Effector memory CD8-positive, alpha-beta T cell (primary cell): ENCODE measurements around the gene EMD.

Source experiments
- ATAC-seq: fragments of 150-1000 bp; cut with Tn5 transposase; replicated peaks from 2 replicates; pipeline ENCODE4 v1.10.0; 2021; ENCODE audit warnings: mild to moderate bottlenecking, moderate library complexity
- DNase-seq, 3 experiments: peaks; one replicate each; pipeline ENCODE4 v3.0.0; 2021
- H3K27ac Mint-ChIP-seq, 2 donors: one replicate each; pipeline ENCODE4 v1.8.0; 2022; ENCODE audit warnings: mild to moderate bottlenecking in 2 of 2, mixed read lengths in 2 of 2, moderate library complexity in 2 of 2
- H3K27me3 Mint-ChIP-seq, 2 donors: one replicate each; pipeline ENCODE4 v1.8.0; 2022; ENCODE audit warnings: mixed read lengths in 2 of 2
- H3K36me3 Mint-ChIP-seq: one replicate; pipeline ENCODE4 v1.8.0; 2022; ENCODE audit warnings: mild to moderate bottlenecking, moderate library complexity, mixed read lengths; ENCODE audit not compliant: insufficient read depth
- H3K4me1 Mint-ChIP-seq, 2 donors: one replicate each; pipeline ENCODE4 v1.8.0; 2022; ENCODE audit warnings: low read depth in 2 of 2, mixed read lengths in 2 of 2
- H3K4me3 Mint-ChIP-seq, 2 donors: one replicate each; pipeline ENCODE4 v1.8.0; 2022; ENCODE audit warnings: mild to moderate bottlenecking in 2 of 2, mixed read lengths in 2 of 2, moderate library complexity in 2 of 2
- H3K9me3 Mint-ChIP-seq, 2 donors: one replicate each; pipeline ENCODE4 v1.8.0; 2022; ENCODE audit warnings: mixed read lengths in 2 of 2

EMD gene

GRCh38 chrX:154370300-154371016 is 8.6 kb upstream of the EMD start:
- Mint-ChIP-seq H3K27ac (peak overlapping the region; percentile 95 to 98), H3K4me3 (peak overlapping the region; percentile 86 to 92), H3K9me3 (no peaks in the 10 kb centered on the region), H3K4me1 (peaks cover 13 to 16% of the 10 kb centered on the region in 2 donors), H3K27me3 (no peaks in the 10 kb centered on the region), H3K36me3 (peaks cover 70% of the 10 kb centered on the region)
- no peak for DNase-seq
- ATAC-seq = no peak

- H3K9me3 Mint-ChIP-seq = no peaks in the 10 kb centered on the region
- DNase-seq (peak; percentile 86), ATAC-seq (peak; percentile 48)
- peak overlapping the region; percentile 77 to 98 for H3K27ac Mint-ChIP-seq
- H3K4me3 Mint-ChIP-seq = peak overlapping the region; percentile 86 to 92
- H3K36me3 Mint-ChIP-seq = peaks cover 62% of the 10 kb centered on the region
- no peaks in the 10 kb centered on the region for H3K27me3 Mint-ChIP-seq
- H3K4me1 Mint-ChIP-seq = peaks cover 13 to 16% of the 10 kb centered on the region in 2 donors
Measured at GRCh38 chrX:154371017-154371788, 7.9 kb upstream of the EMD start.

DNA sequence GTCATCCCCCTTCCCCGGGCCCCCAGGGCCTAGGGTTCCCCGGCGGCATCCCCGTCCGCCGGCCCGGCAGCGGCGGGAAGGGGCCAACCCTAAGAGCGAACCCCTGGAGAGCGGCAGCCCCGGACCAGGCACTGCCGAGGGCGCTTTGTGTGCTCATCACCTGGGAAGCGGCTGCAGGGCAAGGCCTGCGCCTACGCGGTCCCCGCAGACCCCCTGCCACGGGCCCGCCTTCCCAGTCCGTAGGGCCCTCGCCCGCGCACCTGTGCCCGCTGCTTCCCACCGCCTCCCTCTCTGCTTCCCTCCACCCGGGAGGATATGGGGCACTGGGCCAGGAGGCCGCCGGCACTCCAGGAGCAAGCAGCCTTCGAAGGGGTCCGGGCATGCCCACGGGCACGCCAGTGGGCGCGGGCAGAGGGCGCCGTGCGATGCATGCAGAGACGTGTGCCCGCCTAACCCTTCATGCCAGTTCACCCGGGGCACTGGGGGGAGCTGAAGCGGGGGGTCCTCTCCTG is 7.2 kb upstream of the EMD start:
- Mint-ChIP-seq H3K4me3 (peak overlapping the region; percentile 86 to 92), H3K9me3 (no peaks in the 10 kb centered on the region), H3K36me3 (peaks cover 56% of the 10 kb centered on the region), H3K4me1 (peaks cover 11 to 16% of the 10 kb centered on the region in 2 donors), H3K27me3 (no peaks in the 10 kb centered on the region), H3K27ac (peak overlapping the region; percentile 92 to 96)
- no peak for DNase-seq
- no peak for ATAC-seq

- Mint-ChIP-seq H3K9me3 (no peaks in the 10 kb centered on the region), H3K27ac (peak overlapping the region; percentile 92 to 96), H3K36me3 (peaks cover 50% of the 10 kb centered on the region), H3K4me1 (peaks cover 14 to 16% of the 10 kb centered on the region in 2 donors), H3K4me3 (peak overlapping the region; percentile 86 to 92), H3K27me3 (no peaks in the 10 kb centered on the region)
- DNase-seq = peak in 2 of 3 experiments; percentile 37 to 44
- peak; percentile 11 for ATAC-seq
Measured at GRCh38 chrX:154372612-154373022, 6.5 kb upstream of the EMD start.

GRCh38 chrX:154373340-154374306 is 5.5 kb upstream of the EMD start:
- peak overlapping the region in 1 of 2 donors; percentile 55 for H3K27ac Mint-ChIP-seq
- no peaks in the 10 kb centered on the region for H3K9me3 Mint-ChIP-seq
- H3K36me3 Mint-ChIP-seq = peaks cover 45% of the 10 kb centered on the region
- peaks cover 8 to 10% of the 10 kb centered on the region in 2 donors for H3K4me1 Mint-ChIP-seq
- ATAC-seq = no peak
- peak overlapping the region; percentile 71 to 86 for H3K4me3 Mint-ChIP-seq
- no peaks in the 10 kb centered on the region for H3K27me3 Mint-ChIP-seq
- no peak for DNase-seq

DNA sequence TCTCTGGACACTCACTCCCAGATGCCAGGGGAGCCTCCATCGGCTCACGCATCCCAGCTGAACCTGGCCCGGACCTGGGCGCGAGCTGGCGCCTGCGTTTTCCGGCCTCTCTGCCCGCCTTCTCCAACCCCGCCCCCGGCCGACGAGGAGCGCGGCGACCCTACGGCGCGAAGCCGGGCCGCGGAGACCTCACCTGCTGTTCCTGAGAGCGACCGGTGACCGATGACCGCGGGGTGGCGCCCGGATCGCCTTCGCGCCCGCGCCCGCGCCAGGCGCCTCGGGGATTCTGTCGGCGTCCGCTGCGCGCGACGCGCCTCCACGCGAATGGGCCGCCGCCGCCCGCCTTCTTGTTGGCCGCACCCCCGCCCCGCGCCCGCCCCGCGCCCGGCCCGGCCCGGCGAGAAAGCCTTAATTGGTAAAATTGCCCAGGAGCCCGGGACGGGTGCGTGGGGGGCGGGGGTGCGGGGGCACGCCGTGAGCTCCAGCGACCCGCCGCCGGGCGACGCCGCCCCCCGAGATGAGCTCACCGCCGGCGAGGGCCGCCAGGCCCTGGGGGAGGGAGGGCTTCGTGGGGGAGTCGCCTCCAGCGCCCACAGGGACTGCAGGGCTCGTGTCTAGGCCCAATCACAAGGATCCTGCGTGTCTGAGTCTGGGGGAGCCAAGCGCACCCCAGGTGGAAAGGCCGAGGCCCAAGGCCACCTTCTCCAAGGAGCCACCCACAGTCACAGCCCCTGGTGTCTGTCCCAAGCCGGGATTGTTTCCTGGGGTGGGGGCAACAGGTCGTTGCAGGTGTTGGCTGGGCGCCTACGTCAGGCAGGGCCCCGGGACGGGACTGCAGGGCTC is 4.6 kb upstream of the EMD start, which contains the start of gene FLNA:
Gene FLNA, minus strand, starts transcription at position 322 of the 843 bp plus-strand sequence. CDS start 3,389 bp downstream, outside the sequence.
- DNase-seq (no peak), ATAC-seq (no peak)
- Mint-ChIP-seq H3K27ac (peak within 1 kb of the TSS; percentile 49 to 55), H3K4me1 (peaks cover 8 to 10% of the 10 kb centered on the region in 2 donors), H3K27me3 (no peaks in the 10 kb centered on the region), H3K36me3 (peaks cover 43% of the 10 kb centered on the region), H3K9me3 (no peaks in the 10 kb centered on the region), H3K4me3 (peak within 1 kb of the TSS; percentile 71 to 86)

DNA sequence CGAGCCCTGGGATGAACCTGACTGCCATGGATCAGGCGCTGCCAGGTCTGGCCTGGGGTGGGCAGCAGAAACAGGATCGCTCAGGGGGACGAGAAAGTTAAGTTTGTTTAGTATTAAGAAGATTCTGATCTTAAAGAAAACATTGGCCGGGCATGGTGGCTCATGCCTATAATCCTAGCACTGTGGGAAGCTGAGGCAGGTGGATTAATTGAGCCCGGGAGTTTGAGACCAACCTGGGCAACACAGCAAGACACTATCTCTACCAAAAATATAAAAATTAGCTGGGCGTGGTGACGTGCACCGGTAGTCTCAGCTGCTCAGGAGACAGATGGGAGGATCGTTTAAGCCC is 4.0 kb upstream of the EMD start:
- Mint-ChIP-seq H3K4me1 (peaks cover 11 to 14% of the 10 kb centered on the region in 2 donors), H3K27ac (peak overlapping the region in 1 of 2 donors; percentile 49), H3K27me3 (no peaks in the 10 kb centered on the region), H3K36me3 (peaks cover 40% of the 10 kb centered on the region), H3K4me3 (peak overlapping the region; percentile 18 to 19), H3K9me3 (no peaks in the 10 kb centered on the region)
- ATAC-seq (no peak), DNase-seq (no peak)

DNA sequence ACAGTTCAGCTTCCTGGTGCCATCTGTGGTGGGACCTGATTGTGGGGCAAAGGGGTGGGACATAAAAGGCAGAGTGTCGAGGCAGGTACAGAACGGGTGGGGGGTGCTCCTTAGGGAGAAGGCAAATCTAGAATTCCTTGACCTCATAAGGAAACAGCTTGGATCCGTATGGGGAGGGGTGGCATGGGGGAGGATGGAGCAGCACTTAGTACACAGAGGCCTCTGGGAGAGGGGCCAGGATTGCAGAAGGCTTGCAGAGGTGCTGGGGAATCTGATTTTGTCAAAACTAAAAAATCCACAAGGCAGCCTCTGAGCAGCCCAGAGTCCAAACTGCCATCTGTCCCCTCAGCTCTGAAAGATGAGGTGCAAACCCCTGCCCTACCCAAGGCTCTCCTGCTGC is 2.3 kb upstream of the EMD start:
- DNase-seq (no peak), ATAC-seq (no peak)
- H3K9me3 Mint-ChIP-seq = no peaks in the 10 kb centered on the region
- peaks cover 44% of the 10 kb centered on the region for H3K36me3 Mint-ChIP-seq
- H3K4me3 Mint-ChIP-seq = peak overlapping the region in 1 of 2 donors; percentile 8
- no peaks in the 10 kb centered on the region for H3K27me3 Mint-ChIP-seq
- no peak overlapping the region for H3K27ac Mint-ChIP-seq
- H3K4me1 Mint-ChIP-seq = peaks cover 17 to 23% of the 10 kb centered on the region in 2 donors

- Mint-ChIP-seq H3K4me3 (peak overlapping the region; percentile 43 to 82), H3K27me3 (no peaks in the 10 kb centered on the region), H3K27ac (peak overlapping the region; percentile 94 to 96), H3K36me3 (peaks cover 45% of the 10 kb centered on the region), H3K9me3 (no peaks in the 10 kb centered on the region), H3K4me1 (peaks cover 14 to 16% of the 10 kb centered on the region in 2 donors)
- peak in 2 of 3 experiments; percentile 41 to 91 for DNase-seq
- ATAC-seq = peak; percentile 5
Measured at GRCh38 chrX:154378059-154378798, 866 bp upstream of the EMD start.

DNA sequence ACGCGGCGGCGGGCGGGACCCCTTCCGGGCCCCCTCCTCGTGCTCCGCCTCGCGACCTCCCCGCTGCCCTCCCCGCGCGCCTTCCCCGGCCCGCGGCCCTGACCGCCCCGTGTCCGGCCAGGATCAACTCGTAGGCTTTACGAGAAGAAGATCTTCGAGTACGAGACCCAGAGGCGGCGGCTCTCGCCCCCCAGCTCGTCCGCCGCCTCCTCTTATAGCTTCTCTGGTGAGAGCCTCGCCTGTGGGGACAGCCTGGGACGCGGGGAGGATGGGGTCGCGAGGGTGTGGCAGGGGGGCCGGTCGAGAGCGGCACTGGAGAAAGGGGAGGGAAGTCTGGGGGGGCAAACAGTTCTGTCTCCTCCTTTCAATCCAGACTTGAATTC is 465 bp downstream of the EMD start:
- Mint-ChIP-seq H3K9me3 (no peaks in the 10 kb centered on the region), H3K27me3 (no peaks in the 10 kb centered on the region), H3K36me3 (peaks cover 52% of the 10 kb centered on the region), H3K27ac (peak overlapping the region; percentile 93 to 96), H3K4me3 (peak overlapping the region; percentile 79 to 82), H3K4me1 (peaks cover 12% of the 10 kb centered on the region in 2 donors)
- no peak for ATAC-seq
- no peak for DNase-seq

- Mint-ChIP-seq H3K27ac (peak overlapping the region; percentile 93 to 96), H3K4me1 (peaks cover 12% of the 10 kb centered on the region in 2 donors), H3K9me3 (no peaks in the 10 kb centered on the region), H3K27me3 (no peaks in the 10 kb centered on the region), H3K4me3 (peak overlapping the region; percentile 79 to 82), H3K36me3 (peaks cover 49% of the 10 kb centered on the region)
- no peak for ATAC-seq
- no peak for DNase-seq
Measured at GRCh38 chrX:154380153-154380552, 1.1 kb downstream of the EMD start.
